Measurements from ENCODE around the gene TJP1. TPM values are rescaled to one million over a fixed set of nuclear protein-coding genes. Genes with fewer than 3 reads are reported as not detected.

TJP1 gene
- 10 to 100 TPM; 37.9 to 68.3 (median 50.9) TPM for total RNA-seq
- 10 to 100 TPM; 15.0 to 37.0 (median 17.5) TPM for polyA plus RNA-seq
- long read RNA-seq, donor 1, partial matches to known transcripts: 0 of 1 reads
- long read RNA-seq, donor 1, other reads (novel, unspliced or antisense): 0 of 1 reads
- long read RNA-seq, donor 2, partial matches to known transcripts: 0 of 1 reads
- long read RNA-seq, donor 2, other reads (novel, unspliced or antisense): 0 of 1 reads
- long read RNA-seq, donor 3: 0 reads
- long read RNA-seq, donor 4, partial matches to known transcripts: 4 of 6 reads
- long read RNA-seq, donor 4, other reads (novel, unspliced or antisense): 2 of 6 reads
- long read RNA-seq, donor 5, partial matches to known transcripts: 3 of 7 reads
- long read RNA-seq, donor 5, other reads (novel, unspliced or antisense): 4 of 7 reads
- long read RNA-seq, donor 6, partial matches to known transcripts: 8 of 12 reads
- long read RNA-seq, donor 6, other reads (novel, unspliced or antisense): 4 of 12 reads
- long read RNA-seq, donor 7, partial matches to known transcripts: 0 of 1 reads
- long read RNA-seq, donor 7, other reads (novel, unspliced or antisense): 0 of 1 reads
- long read RNA-seq, donor 8, partial matches to known transcripts: 5 of 6 reads
- long read RNA-seq, donor 8, other reads (novel, unspliced or antisense): 0 of 6 reads
- long read RNA-seq, donor 9, partial matches to known transcripts: 0 of 5 reads
- long read RNA-seq, donor 9, other reads (novel, unspliced or antisense): 0 of 5 reads
- long read RNA-seq, donor 10, partial matches to known transcripts: 0 of 1 reads
- long read RNA-seq, donor 10, other reads (novel, unspliced or antisense): 0 of 1 reads

DNA sequence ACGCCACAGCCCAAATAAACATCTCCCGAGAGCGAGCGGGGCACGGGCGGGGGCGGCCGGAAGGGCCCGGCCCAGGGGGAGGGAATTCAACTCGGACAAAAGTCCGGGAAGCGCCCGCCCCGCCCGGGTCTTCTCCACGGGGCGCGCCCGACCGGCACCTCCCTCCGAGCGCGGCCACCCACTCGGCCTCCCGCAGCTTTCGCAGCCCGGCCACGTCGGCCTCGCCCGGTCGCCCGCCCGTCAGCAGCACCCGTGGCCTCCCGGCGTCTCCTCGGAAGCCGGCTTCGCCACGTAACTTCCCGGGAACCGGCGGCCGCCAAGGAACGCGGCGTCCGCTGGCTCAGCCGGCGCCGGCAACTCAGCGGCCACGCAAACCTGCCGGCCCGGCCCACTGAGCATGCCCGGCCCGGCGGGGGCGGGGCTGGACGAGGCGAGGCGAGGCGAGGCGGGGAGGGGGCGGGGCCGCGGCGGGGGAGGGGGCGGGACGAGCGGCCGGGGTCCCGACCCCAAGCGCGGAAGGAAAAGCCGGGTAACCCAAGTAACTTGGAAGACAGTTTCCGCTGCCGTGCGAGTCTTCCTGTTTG lies at the start of gene TJP1:
TSS of gene TJP1 (minus strand) at position 369 of the 584 bp plus-strand sequence. CDS start 440 bp downstream, outside the sequence.
- peak within 1 kb of the TSS; percentile 60 to 99 (median 97) for H3K27ac ChIP-seq
- no peaks in the 10 kb centered on the region for H3K36me3 ChIP-seq (replicated peaks in 1 of 2)
- intact Hi-C loops (cut with DNase I): loop anchor here in 1 of 2 donors (10.0 kb wide), 2 partner anchors 53 to 77 kb away; no protein-coding TSS in a partner anchor
- WGBS, 4 donors: 0 to 3% (median 1%) methylated on average over 1 to 80 of the region's 80 CpGs
- no peaks in the 10 kb centered on the region for H3K9me3 ChIP-seq (replicated peaks in 1 of 3)
- H3K4me1 ChIP-seq (replicated peaks in 1 of 2): peaks cover 0 to 23% of the 10 kb centered on the region in 2 donors
- peak; percentile 65 to 87 (median 80) for DNase-seq
- H3K27me3 ChIP-seq: no peaks in the 10 kb centered on the region
- peak within 1 kb of the TSS; percentile 48 to 98 (median 89) for H3K4me3 ChIP-seq
- TF ChIP-seq POLR2A (IDR thresholded peaks at IDR 0.05) (peak; percentile 92 to 95), CTCF (IDR thresholded peaks at IDR 0.05) (no peak)

GRCh38 chr15:29871401-29871800 lies 49.1 kb upstream of the TJP1 start:
- intact Hi-C loops (cut with DNase I): loop anchor here in 1 of 2 donors (10.0 kb wide), 1 partner anchor 47 kb away; the partner anchor contains the start of gene TJP1
- H3K4me1 ChIP-seq (replicated peaks in 1 of 2): peaks cover 5 to 30% of the 10 kb centered on the region in 2 donors
- DNase-seq: peak in 2 of 7 donors; percentile 11 to 21
- no peaks in the 10 kb centered on the region for H3K36me3 ChIP-seq (replicated peaks in 1 of 2)
- peak overlapping the region in 3 of 5 donors; percentile 13 to 63 (median 45) for H3K27ac ChIP-seq
- H3K9me3 ChIP-seq (replicated peaks in 1 of 3): no peaks in the 10 kb centered on the region
- no peaks in the 10 kb centered on the region for H3K27me3 ChIP-seq
- H3K4me3 ChIP-seq: no peak overlapping the region
- TF ChIP-seq CTCF (IDR thresholded peaks at IDR 0.05) (no peak), POLR2A (IDR thresholded peaks at IDR 0.05) (no peak)
- 71 to 82% (median 79%) methylated on average over 15 to 19 of the region's 19 CpGs for WGBS, 4 donors

GRCh38 chr15:29870495-29871151 lies 48.4 kb upstream of the TJP1 start:
- peak overlapping the region in 1 of 4 donors; percentile 1 for H3K4me3 ChIP-seq
- TF ChIP-seq POLR2A (IDR thresholded peaks at IDR 0.05) (no peak), CTCF (IDR thresholded peaks at IDR 0.05) (no peak)
- H3K4me1 ChIP-seq (replicated peaks in 1 of 2): peaks cover 5 to 30% of the 10 kb centered on the region in 2 donors
- no peaks in the 10 kb centered on the region for H3K27me3 ChIP-seq
- intact Hi-C loops (cut with DNase I): loop anchor here in 1 of 2 donors (10.0 kb wide), 1 partner anchor 46 kb away; the partner anchor contains the start of gene TJP1
- no peaks in the 10 kb centered on the region for H3K9me3 ChIP-seq (replicated peaks in 1 of 3)
- peak overlapping the region in 3 of 5 donors; percentile 13 to 63 (median 45) for H3K27ac ChIP-seq
- 7 to 16% (median 12%) methylated on average over 10 to 11 of the region's 11 CpGs for WGBS, 4 donors
- no peaks in the 10 kb centered on the region for H3K36me3 ChIP-seq (replicated peaks in 1 of 2)
- peak; percentile 44 to 84 (median 59) for DNase-seq
